Right lobe of liver (tissue), 6 donors: Measurements from ENCODE around the gene SLC5A6. TPM values are rescaled to one million over a fixed set of nuclear protein-coding genes. Genes with fewer than 3 reads are reported as not detected.
A peak's percentile ranks its signal among the peaks of the same experiment; 100 is the strongest.

ENCODE experiments used
- ATAC-seq, 4 donors: fragments of 200-7000 bp; cut with Tn5 transposase; one replicate each; pipeline ENCODE4 v1.9.1; 2020; ENCODE audit warnings: mild to moderate bottlenecking in 4 of 4, moderate library complexity in 4 of 4
- DNase-seq, 3 donors: peaks; one replicate each; pipeline ENCODE4 v3.0.0-alpha.2; 2020
- H3K27ac ChIP-seq, 3 donors: fragments of 200-600 bp; one replicate each; pipeline ENCODE4 v1.8.0; 2022
- H3K27me3 ChIP-seq, 2 donors: fragments of 200-600 bp; one replicate each; pipeline ENCODE4 v1.8.0; 2022
- H3K36me3 ChIP-seq, 4 donors: fragments of 200-600 bp; sonication (generic) in 1 of 4; one replicate each; pipeline versions ENCODE4 v1.5.1 to v1.8.0; 2017 to 2022; ENCODE audit warnings: control low read depth in 1 of 4
- H3K4me1 ChIP-seq, 4 donors: fragments of 200-600 bp; sonication (generic) in 1 of 4; one replicate each; pipeline versions ENCODE4 v1.5.1 to v1.8.0; 2017 to 2022; ENCODE audit warnings: control low read depth in 1 of 4
- H3K4me3 ChIP-seq, 3 donors: fragments of 200-600 bp; one replicate each; pipeline ENCODE4 v1.8.0; 2022
- H3K9me3 ChIP-seq, 4 donors: fragments of 200-600 bp; sonication (generic) in 1 of 4; one replicate each; pipeline versions ENCODE4 v1.5.1 to v1.8.0; 2017 to 2022; ENCODE audit warnings: control low read depth in 1 of 4
- POLR2A ChIP-seq: fragments of 450-650 bp; IDR thresholded peaks from one replicate; pipeline ENCODE4 v1.6.1; 2017; ENCODE audit warnings: antibody characterized with exemption, mild to moderate bottlenecking
- WGBS: methylation state at CpG from one replicate; pipeline ENCODE4 v1.1.6; 2018; ENCODE audit warnings: low coverage, low lambda C conversion rate; ENCODE audit not compliant: insufficient coverage; ENCODE audit errors: missing lambda C conversion rate; 5-methylcytosine and 5-hydroxymethylcytosine counted together
- intact Hi-C, 2 donors: fragments of 100-400 bp; cut with DNase I; formaldehyde crosslinking; loops; one replicate each; pipeline versions ENCODE4 v1.11.2 to v1.14.1; 2022
- total RNA-seq, 6 experiments: library from RNA; depleted of rRNA in 2 of 6; stranded (reverse); fragments of >200 nt in 2 of 6; fragmentation: NEBNext Ultra II Directional in 3 of 6; extraction: Animal tissue kit (Norgen Biotek cat#: 25700) in 3 of 6; gene quantifications; one replicate each; pipeline versions ENCODE4 v1.1.0 to v1.2.4, GENCODE V29; 2016 to 2023
- TF ChIP-seq, protein P1 (sequence below), 4 donors: fragments of 200-600 bp in 3 of 4; fragments of 450-650 bp in 1 of 4; IDR thresholded peaks; one replicate each; pipeline versions ENCODE4 v1.5.1 to v1.8.0; 2016 to 2022; ENCODE audit warnings: antibody characterized with exemption in 4 of 4, mild to moderate bottlenecking in 2 of 4
- donor health status: DM: no; HTN: yes; CAD: no.
- donor health status: DM: no; HTN: no; CAD: no.
- donor health status: DM: no; HTN: no; CAD: no.
- donor health status: DM: no; HTN: yes; CAD: no.
- donor health status: DM: no; HTN: yes; CAD: no.

Gene SLC5A6
- total RNA-seq, 6 experiments from 2014 or later = 57.5 to 151 (median 90.3) TPM

- 70% methylated on average over 4 of the region's 6 CpGs for WGBS
- peaks cover 0 to 44% (median 22%) of the 10 kb centered on the region in 4 donors for H3K4me1 ChIP-seq
- no peak overlapping the region for H3K4me3 ChIP-seq
- H3K27me3 ChIP-seq = no peaks in the 10 kb centered on the region
- no peak overlapping the region for H3K27ac ChIP-seq
- no peaks in the 10 kb centered on the region for H3K36me3 ChIP-seq
- no peaks in the 10 kb centered on the region for H3K9me3 ChIP-seq
- TF ChIP-seq, protein P1, sequence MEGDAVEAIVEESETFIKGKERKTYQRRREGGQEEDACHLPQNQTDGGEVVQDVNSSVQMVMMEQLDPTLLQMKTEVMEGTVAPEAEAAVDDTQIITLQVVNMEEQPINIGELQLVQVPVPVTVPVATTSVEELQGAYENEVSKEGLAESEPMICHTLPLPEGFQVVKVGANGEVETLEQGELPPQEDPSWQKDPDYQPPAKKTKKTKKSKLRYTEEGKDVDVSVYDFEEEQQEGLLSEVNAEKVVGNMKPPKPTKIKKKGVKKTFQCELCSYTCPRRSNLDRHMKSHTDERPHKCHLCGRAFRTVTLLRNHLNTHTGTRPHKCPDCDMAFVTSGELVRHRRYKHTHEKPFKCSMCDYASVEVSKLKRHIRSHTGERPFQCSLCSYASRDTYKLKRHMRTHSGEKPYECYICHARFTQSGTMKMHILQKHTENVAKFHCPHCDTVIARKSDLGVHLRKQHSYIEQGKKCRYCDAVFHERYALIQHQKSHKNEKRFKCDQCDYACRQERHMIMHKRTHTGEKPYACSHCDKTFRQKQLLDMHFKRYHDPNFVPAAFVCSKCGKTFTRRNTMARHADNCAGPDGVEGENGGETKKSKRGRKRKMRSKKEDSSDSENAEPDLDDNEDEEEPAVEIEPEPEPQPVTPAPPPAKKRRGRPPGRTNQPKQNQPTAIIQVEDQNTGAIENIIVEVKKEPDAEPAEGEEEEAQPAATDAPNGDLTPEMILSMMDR (IDR thresholded peaks at IDR 0.05) = no peak
- no peak for TF ChIP-seq POLR2A
- intact Hi-C loops = no loop called here
- no peak for DNase-seq
- no peak for ATAC-seq
Measured at GRCh38 chr2:27174638-27175037, 37.4 kb downstream of the SLC5A6 start.

GRCh38 chr2:27171351-27171848 lies 40.7 kb downstream of the SLC5A6 start:
- TF ChIP-seq, protein P1 (IDR thresholded peaks at IDR 0.05) = no peak
- TF ChIP-seq POLR2A = no peak
- WGBS = 40% methylated on average over 8 of the region's 8 CpGs
- peak; percentile 52 to 80 (median 56) for DNase-seq
- H3K9me3 ChIP-seq = no peaks in the 10 kb centered on the region
- peak; percentile 83 to 85 (median 84) for ATAC-seq
- peak overlapping the region; percentile 71 to 75 (median 74) for H3K27ac ChIP-seq
- peaks cover 0 to 19% (median 8%) of the 10 kb centered on the region in 4 donors for H3K4me1 ChIP-seq
- no peak overlapping the region for H3K4me3 ChIP-seq
- no peaks in the 10 kb centered on the region for H3K36me3 ChIP-seq
- intact Hi-C loops = no loop called here
- no peaks in the 10 kb centered on the region for H3K27me3 ChIP-seq

DNA sequence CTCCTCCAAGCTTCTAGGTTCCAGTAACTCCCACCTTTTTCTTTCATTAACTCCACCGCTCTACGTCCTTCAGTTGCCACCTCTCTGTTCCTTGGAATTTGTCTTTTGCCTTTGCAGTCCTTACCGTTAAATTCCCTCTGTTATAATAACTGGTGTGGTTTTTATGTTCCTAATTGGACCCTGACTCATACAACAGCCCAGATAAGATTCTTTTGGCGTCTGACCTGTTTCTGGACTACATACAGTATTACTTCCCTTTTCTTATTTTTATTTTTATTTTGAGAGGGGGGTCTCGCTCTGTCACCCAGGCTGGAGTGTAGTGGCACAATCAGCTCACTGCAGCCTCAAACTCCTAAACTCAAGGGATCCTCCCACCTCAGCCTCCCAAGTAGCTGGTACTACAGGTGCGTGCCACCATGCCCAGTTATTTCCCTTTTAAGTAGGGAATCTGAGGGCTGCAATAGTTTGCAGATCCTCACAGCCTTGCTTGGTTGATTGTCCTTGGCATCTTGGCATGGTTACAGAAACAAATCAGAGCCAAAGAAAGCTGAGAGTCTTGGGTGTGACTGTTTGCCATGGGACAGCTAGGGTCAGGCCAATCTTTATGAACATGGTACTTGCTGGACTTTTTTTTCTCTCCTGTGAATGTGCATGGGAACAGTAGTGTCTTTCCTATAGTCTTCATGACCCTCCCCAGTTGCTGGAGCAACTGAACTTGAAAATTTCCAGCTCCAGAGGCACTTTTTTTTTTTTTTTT lies 41.3 kb downstream of the SLC5A6 start:
- TF ChIP-seq, protein P1 (IDR thresholded peaks at IDR 0.05) = no peak
- no peak for TF ChIP-seq POLR2A
- WGBS = 83% methylated on average over 6 of the region's 6 CpGs
- no peaks in the 10 kb centered on the region for H3K36me3 ChIP-seq
- H3K4me3 ChIP-seq = no peak overlapping the region
- H3K4me1 ChIP-seq = peaks cover 0 to 19% (median 8%) of the 10 kb centered on the region in 4 donors
- DNase-seq (no peak), ATAC-seq (peak in 2 of 4 donors; percentile 17 to 20)
- H3K27me3 ChIP-seq = no peaks in the 10 kb centered on the region
- intact Hi-C loops = no loop called here
- peak overlapping the region; percentile 71 to 75 (median 74) for H3K27ac ChIP-seq
- H3K9me3 ChIP-seq = no peaks in the 10 kb centered on the region

DNA sequence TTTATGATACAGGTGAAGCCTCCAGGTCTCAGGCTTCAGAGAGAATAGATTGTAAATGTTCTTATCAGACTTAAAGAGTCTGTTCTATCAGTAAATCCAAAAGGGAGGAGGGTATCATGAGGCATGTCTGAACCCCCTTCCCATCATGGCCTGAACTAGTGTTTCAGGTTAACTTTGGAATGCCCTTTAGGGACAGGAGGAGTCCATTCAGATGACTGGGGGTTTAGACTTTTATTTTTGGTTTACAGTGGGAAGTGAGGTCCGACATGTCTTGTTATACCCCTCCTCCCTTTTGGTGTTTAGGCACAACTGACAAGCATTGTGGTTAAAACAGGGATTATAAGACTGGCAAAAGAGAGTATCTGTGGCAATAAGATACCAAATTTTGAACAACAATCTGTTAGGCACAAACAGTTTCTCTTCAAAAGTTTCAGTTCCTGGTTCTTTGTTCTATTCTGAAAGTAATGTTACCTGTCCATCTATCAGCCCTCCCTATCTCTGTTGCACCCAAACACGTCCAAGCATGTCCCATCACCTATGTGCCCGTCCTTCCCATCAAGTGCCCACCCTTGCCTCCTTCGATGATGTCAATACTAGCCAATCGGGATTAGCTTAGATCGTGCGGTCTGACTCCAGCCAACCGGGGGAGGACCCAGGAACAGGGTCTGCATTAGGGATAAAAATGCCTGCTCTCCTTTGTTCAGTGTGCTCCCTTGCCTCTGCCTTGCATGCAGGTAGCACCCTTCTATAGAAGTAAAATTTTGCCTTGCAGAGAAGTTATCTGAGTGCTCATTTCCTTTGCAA lies 46.9 kb downstream of the SLC5A6 start:
- no peak for DNase-seq
- Histone ChIP-seq H3K4me3 (no peak overlapping the region), H3K4me1 (peaks cover 0 to under 1% (median 0%) of the 10 kb centered on the region in 4 donors), H3K27me3 (no peaks in the 10 kb centered on the region), H3K9me3 (no peaks in the 10 kb centered on the region), H3K27ac (no peak overlapping the region), H3K36me3 (no peaks in the 10 kb centered on the region)
- WGBS = 86% methylated on average over 3 of the region's 8 CpGs
- TF ChIP-seq POLR2A = no peak
- TF ChIP-seq, protein P1 (IDR thresholded peaks at IDR 0.05) = no peak
- intact Hi-C loops = no loop called here
- ATAC-seq = no peak
